Loucy (cell line): ENCODE results near the gene KRT3.

Experiments used
- H2AFZ ChIP-seq: fragments of 200-600 bp; sonication (generic); 2 replicates; pipeline ENCODE4 v1.6.0; 2016; ENCODE audit warnings: antibody characterized with exemption, mild to moderate bottlenecking, low read length, moderate library complexity
- H3F3A ChIP-seq: fragments of 200-600 bp; 2 replicates; pipeline ENCODE4 v1.6.0; 2016; ENCODE audit warnings: antibody characterized with exemption, low read depth, mild to moderate bottlenecking
- H3K27me3 ChIP-seq: fragments of 200-600 bp; sonication (generic); 2 replicates; pipeline ENCODE4 v1.6.1; 2014; ENCODE audit warnings: low read length, mild to moderate bottlenecking; ENCODE audit not compliant: insufficient read depth, poor library complexity, severe bottlenecking
- H3K36me3 ChIP-seq: fragments of 200-600 bp; sonication (generic); 2 replicates; pipeline ENCODE4 v1.6.1; 2016; ENCODE audit warnings: low read length; ENCODE audit not compliant: insufficient read depth
- H3K4me1 ChIP-seq: fragments of 200-600 bp; sonication (generic); 2 replicates; pipeline ENCODE4 v1.5.1; 2014; ENCODE audit warnings: low read length, mild to moderate bottlenecking; ENCODE audit not compliant: insufficient read depth, poor library complexity, severe bottlenecking
- H3K4me2 ChIP-seq: fragments of 200-600 bp; sonication (generic); 2 replicates; pipeline ENCODE4 v1.6.0; 2014; ENCODE audit warnings: antibody characterized with exemption, low read length, low read depth, mild to moderate bottlenecking; ENCODE audit not compliant: poor library complexity, severe bottlenecking
- H3K4me3 ChIP-seq: fragments of 200-600 bp; sonication (generic); 2 replicates; pipeline ENCODE4 v1.5.1; 2014; ENCODE audit warnings: low read length, mild to moderate bottlenecking, mixed read lengths; ENCODE audit not compliant: poor library complexity, severe bottlenecking
- H3K79me2 ChIP-seq: fragments of 200-600 bp; sonication (generic); 2 replicates; pipeline ENCODE4 v1.6.1; 2014; ENCODE audit warnings: low read length; ENCODE audit not compliant: insufficient read depth
- H3K9ac ChIP-seq: fragments of 200-600 bp; sonication (generic); 2 replicates; pipeline ENCODE4 v1.6.0; 2014; ENCODE audit warnings: mild to moderate bottlenecking, low read depth, low read length, moderate library complexity; ENCODE audit not compliant: poor library complexity, severe bottlenecking
- H3K9me2 ChIP-seq: fragments of 200-600 bp; sonication (generic); replicated peaks from 2 replicates; pipeline ENCODE4 v1.6.1; 2016; ENCODE audit warnings: low read depth, low read length, mixed read lengths
- H3K9me3 ChIP-seq: fragments of 200-600 bp; sonication (generic); 2 replicates; pipeline ENCODE4 v1.6.1; 2014; ENCODE audit warnings: mild to moderate bottlenecking, antibody characterized with exemption, low read length, low read depth; ENCODE audit not compliant: insufficient read depth
- H4K20me1 ChIP-seq: fragments of 200-600 bp; sonication (generic); 2 replicates; pipeline ENCODE4 v1.6.0; 2014; ENCODE audit warnings: antibody characterized with exemption, low read length, mild to moderate bottlenecking; ENCODE audit not compliant: insufficient read depth, poor library complexity, severe bottlenecking
- CTCF ChIP-seq: fragments of 200-600 bp; sonication (generic); conservative IDR thresholded peaks from 2 replicates; pipeline ENCODE4 v1.5.1; 2014; ENCODE audit warnings: mild to moderate bottlenecking, antibody characterized with exemption, low read length
- EZH2phosphoT487 ChIP-seq: fragments of 200-600 bp; IDR thresholded peaks from 2 replicates; pipeline ENCODE4 v1.6.1; 2018; ENCODE audit warnings: antibody characterized with exemption, mild to moderate bottlenecking, moderate library complexity, borderline replicate concordance

Gene KRT3

GRCh38 chr12:52776913-52777395 is 19.0 kb downstream of the KRT3 start, which contains the start of gene KRT76:
Gene KRT76, minus strand, starts transcription at chr12:52777345. Its CDS starts 54 bp downstream, at chr12:52777291.
- H3K79me2 ChIP-seq, result no peaks in the 10 kb centered on the region

DNA sequence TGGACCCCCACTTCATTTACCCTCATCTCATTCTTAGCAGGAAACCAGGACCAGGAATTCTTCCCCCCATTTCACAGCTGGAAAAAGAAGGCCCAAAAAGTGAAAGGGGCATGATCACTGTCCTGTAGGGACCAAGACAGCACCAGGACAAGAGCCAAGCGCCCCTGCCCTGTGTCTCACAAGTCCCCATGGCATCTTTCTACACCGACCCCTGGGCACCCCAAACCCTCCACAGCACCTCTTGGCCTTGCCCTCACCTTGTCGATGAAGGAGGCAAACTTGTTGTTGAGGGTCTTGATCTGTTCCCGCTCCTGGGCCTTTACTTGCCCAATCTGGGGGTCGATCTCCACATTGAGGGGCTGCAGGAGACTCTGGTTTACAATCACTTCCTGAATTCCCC is 19.5 kb downstream of the KRT3 start:
- no peaks in the 10 kb centered on the region for H3F3A ChIP-seq
- H3K4me1 ChIP-seq, result no peaks in the 10 kb centered on the region
- no peaks in the 10 kb centered on the region for H3K79me2 ChIP-seq
- H3K4me3 ChIP-seq, result no peak overlapping the region
- no peaks in the 10 kb centered on the region for H3K9me3 ChIP-seq
- no peak for TF ChIP-seq EZH2phosphoT487
- no peak for TF ChIP-seq CTCF
- H3K9me2 ChIP-seq, result no peaks in the 10 kb centered on the region
- no peaks in the 10 kb centered on the region for H4K20me1 ChIP-seq
- H3K36me3 ChIP-seq, result no peaks in the 10 kb centered on the region
- H3K27me3 ChIP-seq, result no peaks in the 10 kb centered on the region
- H3K4me2 ChIP-seq, result no peak overlapping the region
- H3K9ac ChIP-seq, result no peak overlapping the region
- H2AFZ ChIP-seq, result no peak overlapping the region

More at GRCh38 chr12:52776913-52777395, 19.0 kb downstream of the KRT3 start, which contains the start of gene KRT76:
- Histone ChIP-seq H3K27me3 (no peaks in the 10 kb centered on the region), H3K4me3 (no peak within 1 kb of the TSS), H4K20me1 (no peaks in the 10 kb centered on the region), H3F3A (no peaks in the 10 kb centered on the region), H3K4me1 (no peaks in the 10 kb centered on the region), H3K36me3 (no peaks in the 10 kb centered on the region), H3K9me3 (no peaks in the 10 kb centered on the region), H3K4me2 (no peak within 1 kb of the TSS), H3K9me2 (no peaks in the 10 kb centered on the region), H3K9ac (no peak within 1 kb of the TSS), H2AFZ (no peak within 1 kb of the TSS)
- TF ChIP-seq CTCF (no peak), EZH2phosphoT487 (no peak)

DNA sequence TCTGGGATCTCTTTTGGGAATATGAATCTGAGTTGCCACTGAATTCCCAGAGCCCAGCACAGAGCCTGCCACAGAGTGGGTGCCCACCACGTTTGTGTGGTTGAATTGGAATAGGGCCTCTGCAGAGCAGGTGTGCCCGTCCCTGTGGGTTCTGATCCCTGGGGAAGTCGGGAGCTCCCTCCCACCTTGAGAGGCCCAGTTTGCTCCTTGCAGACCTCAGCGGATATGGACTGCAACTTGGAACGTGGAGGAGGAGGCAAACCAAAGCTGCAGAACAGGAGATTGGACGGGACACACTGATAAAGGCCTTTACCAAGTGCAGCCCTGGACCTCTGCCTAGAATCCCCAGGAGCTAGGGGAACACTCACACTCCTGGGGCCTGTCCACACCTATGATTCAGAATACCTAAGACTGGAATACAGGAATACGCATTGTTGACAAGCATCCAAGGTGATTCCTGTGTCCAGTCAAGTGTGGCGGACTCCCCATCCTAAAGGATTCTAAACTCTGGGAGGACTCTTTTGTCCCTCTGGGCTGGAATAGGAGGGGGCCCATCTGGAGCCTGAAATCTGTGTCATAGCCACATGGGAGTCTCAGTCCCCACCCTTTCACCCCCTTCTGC is 21.2 kb downstream of the KRT3 start:
- no peak overlapping the region for H3K4me3 ChIP-seq
- no peaks in the 10 kb centered on the region for H3K79me2 ChIP-seq
- H3K9me3 ChIP-seq, result no peaks in the 10 kb centered on the region
- no peaks in the 10 kb centered on the region for H3K36me3 ChIP-seq
- no peaks in the 10 kb centered on the region for H4K20me1 ChIP-seq
- no peak overlapping the region for H3K4me2 ChIP-seq
- TF ChIP-seq EZH2phosphoT487 (no peak), CTCF (no peak)
- H3K9me2 ChIP-seq, result no peaks in the 10 kb centered on the region
- H3K9ac ChIP-seq, result no peak overlapping the region
- H3K27me3 ChIP-seq, result no peaks in the 10 kb centered on the region
- no peaks in the 10 kb centered on the region for H3K4me1 ChIP-seq
- H2AFZ ChIP-seq, result no peak overlapping the region
- no peaks in the 10 kb centered on the region for H3F3A ChIP-seq
